RWPE2 (cell line): ENCODE data around the gene CLK4.

Experiments used
- ATAC-seq: fragments of 200-7000 bp; cut with Tn5 transposase; 3 replicates; pipeline ENCODE4 v1.9.1; 2021; ENCODE audit warnings: low read depth
- DNase-seq: peaks from one replicate; pipeline ENCODE4 v3.0.0-alpha.2; 2020; ENCODE audit warnings: low spot score
- H3K27ac ChIP-seq: fragments of 450-650 bp; 2 replicates; pipeline ENCODE4 v1.5.1; 2017; ENCODE audit warnings: mild to moderate bottlenecking; ENCODE audit not compliant: poor library complexity, severe bottlenecking
- H3K27me3 ChIP-seq: fragments of 250-450 bp; sonication (Bioruptor Pico); 2 replicates; pipeline ENCODE4 v1.5.1; 2021; ENCODE audit warnings: mild to moderate bottlenecking, moderate library complexity; ENCODE audit not compliant: insufficient read depth, poor library complexity, severe bottlenecking
- H3K36me3 ChIP-seq: fragments of 250-450 bp; sonication (Bioruptor Pico); 2 replicates; pipeline ENCODE4 v1.5.1; 2020; ENCODE audit warnings: low read depth, mild to moderate bottlenecking, moderate library complexity
- H3K4me1 ChIP-seq: fragments of 250-450 bp; sonication (Bioruptor Pico); 2 replicates; pipeline ENCODE4 v1.5.1; 2021; ENCODE audit warnings: mild to moderate bottlenecking, moderate library complexity; ENCODE audit not compliant: insufficient read depth, poor library complexity, severe bottlenecking
- H3K4me3 ChIP-seq: fragments of 250-450 bp; sonication (Bioruptor Pico); 2 replicates; pipeline ENCODE4 v1.5.1; 2021; ENCODE audit warnings: mild to moderate bottlenecking, moderate library complexity; ENCODE audit not compliant: severe bottlenecking
- H3K9me3 ChIP-seq: fragments of 250-450 bp; sonication (Bioruptor Pico); 2 replicates; pipeline ENCODE4 v1.5.1; 2021; ENCODE audit warnings: mild to moderate bottlenecking, moderate library complexity; ENCODE audit not compliant: severe bottlenecking
- CTCF ChIP-seq: fragments of 450-650 bp; IDR thresholded peaks from one replicate; pipeline ENCODE4 v1.5.1; 2017; ENCODE audit warnings: mild to moderate bottlenecking, moderate library complexity; ENCODE audit not compliant: poor library complexity, severe bottlenecking

The CLK4 gene

GRCh38 chr5:178671602-178672144, 44.8 kb upstream of the CLK4 start:
- no peak for ATAC-seq
- Histone ChIP-seq H3K27me3 (no peaks in the 10 kb centered on the region), H3K4me1 (peaks cover 30% of the 10 kb centered on the region), H3K4me3 (no peak overlapping the region), H3K36me3 (no peaks in the 10 kb centered on the region), H3K9me3 (no peaks in the 10 kb centered on the region), H3K27ac (no peak overlapping the region)
- no peak for DNase-seq
- TF ChIP-seq CTCF: no peak

- Histone ChIP-seq H3K4me3 (no peak overlapping the region), H3K27ac (no peak overlapping the region), H3K27me3 (no peaks in the 10 kb centered on the region), H3K4me1 (peaks cover 17% of the 10 kb centered on the region), H3K9me3 (no peaks in the 10 kb centered on the region), H3K36me3 (no peaks in the 10 kb centered on the region)
- DNase-seq (no peak), ATAC-seq (no peak)
- TF ChIP-seq CTCF: no peak
These were observed 43.6 kb upstream of the CLK4 start for GRCh38 chr5:178670351-178670885.

GRCh38 chr5:178668579-178668978, 41.7 kb upstream of the CLK4 start:
- ATAC-seq: no peak
- Histone ChIP-seq H3K27ac (no peak overlapping the region), H3K27me3 (no peaks in the 10 kb centered on the region), H3K4me1 (peaks cover 1% of the 10 kb centered on the region), H3K4me3 (no peak overlapping the region), H3K36me3 (no peaks in the 10 kb centered on the region), H3K9me3 (no peaks in the 10 kb centered on the region)
- no peak for DNase-seq
- no peak for TF ChIP-seq CTCF

- no peaks in the 10 kb centered on the region for H3K36me3 ChIP-seq
- H3K4me1 ChIP-seq: no peaks in the 10 kb centered on the region
- DNase-seq (no peak), ATAC-seq (no peak)
- H3K27ac ChIP-seq: no peak overlapping the region
- no peaks in the 10 kb centered on the region for H3K27me3 ChIP-seq
- H3K4me3 ChIP-seq: no peak overlapping the region
- H3K9me3 ChIP-seq: no peaks in the 10 kb centered on the region
- no peak for TF ChIP-seq CTCF
These were observed 40.8 kb upstream of the CLK4 start for GRCh38 chr5:178667688-178668087.

- H3K27ac ChIP-seq: no peak overlapping the region
- H3K36me3 ChIP-seq: no peaks in the 10 kb centered on the region
- no peaks in the 10 kb centered on the region for H3K4me1 ChIP-seq
- DNase-seq (no peak), ATAC-seq (no peak)
- H3K27me3 ChIP-seq: no peaks in the 10 kb centered on the region
- no peak for TF ChIP-seq CTCF
- H3K9me3 ChIP-seq: no peaks in the 10 kb centered on the region
- H3K4me3 ChIP-seq: no peak overlapping the region
These were observed 40.3 kb upstream of the CLK4 start for GRCh38 chr5:178667101-178667500.
